Panc1 (cell line): Measurements from ENCODE around the gene GLI3. TPM values are rescaled to one million over a fixed set of nuclear protein-coding genes. Genes with fewer than 3 reads are reported as not detected.

Experiments
- ATAC-seq: fragments of 200-7000 bp; cut with Tn5 transposase; 2 replicates; pipeline ENCODE4 v1.9.1; 2020; ENCODE audit warnings: mild to moderate bottlenecking, moderate library complexity
- BruUV-seq: library from RNA; stranded (reverse); fragments of 400-500 nt; replicated peaks from 2 replicates; lab custom pipeline; 2021; lab: Mats Ljungman, UMichigan
- CTCF ChIA-PET: fragments of 300-600 bp; sonication (Branson Sonifier 250); formaldehyde crosslinking; loops from one replicate; lab custom pipeline; 2022; ENCODE audit warnings: antibody characterized with exemption; lab: Charles Lee
- POLR2A ChIA-PET: fragments of 300-600 bp; sonication (Branson Sonifier 250); formaldehyde crosslinking; loops from one replicate; lab custom pipeline; 2022; ENCODE audit warnings: antibody characterized with exemption; lab: Charles Lee
- DNase-seq: peaks from one replicate; pipeline ENCODE4 v3.0.0-alpha.2; 2010; ENCODE audit warnings: low read depth, low spot score
- H3K27ac ChIP-seq: 2 replicates; pipeline ENCODE4 v1.5.1; 2011; ENCODE audit warnings: mild to moderate bottlenecking, low read length, inconsistent platforms
- H3K27me3 ChIP-seq: fragments of 200-500 bp; sonication (Bioruptor generic); 2 replicates; pipeline ENCODE4 v1.6.0; 2014; ENCODE audit warnings: low read length, inconsistent platforms; ENCODE audit not compliant: control insufficient read depth, insufficient read depth
- H3K36me3 ChIP-seq: fragments of 200-500 bp; sonication (Bioruptor generic); 2 replicates; pipeline ENCODE4 v1.5.1; 2014; ENCODE audit warnings: inconsistent platforms, mild to moderate bottlenecking, low read length, moderate library complexity; ENCODE audit not compliant: control insufficient read depth, insufficient read depth
- H3K4me1 ChIP-seq: 2 replicates; pipeline ENCODE4 v1.5.1; 2011; ENCODE audit warnings: inconsistent platforms, mild to moderate bottlenecking, low read length, moderate library complexity; ENCODE audit not compliant: control insufficient read depth, insufficient read depth
- H3K4me3 ChIP-seq, 2 experiments: 2 replicates each; pipeline ENCODE4 v1.5.1; 2011 to 2012; ENCODE audit warnings: low read depth in 2 of 2, low read length in 2 of 2, mild to moderate bottlenecking in 2 of 2, inconsistent platforms in 1 of 2, moderate library complexity in 1 of 2
- H3K9me3 ChIP-seq: fragments of 200-500 bp; sonication (Bioruptor generic); 2 replicates; pipeline ENCODE4 v1.5.1; 2014; ENCODE audit warnings: low read depth, mild to moderate bottlenecking, inconsistent platforms, low read length, moderate library complexity; ENCODE audit not compliant: control insufficient read depth, insufficient read depth
- CTCF ChIP-seq: fragments of 450-650 bp; IDR thresholded peaks from 2 replicates; pipeline ENCODE4 v1.5.1; 2017; ENCODE audit warnings: mild to moderate bottlenecking
- POLR2AphosphoS5 ChIP-seq: IDR thresholded peaks from 2 replicates; pipeline ENCODE4 v1.6.1; 2012; ENCODE audit warnings: mild to moderate bottlenecking, low read depth, low read length, moderate library complexity
- SIN3A ChIP-seq: IDR thresholded peaks from 2 replicates; pipeline ENCODE4 v1.6.1; 2012; ENCODE audit warnings: low read depth, mild to moderate bottlenecking, low read length, moderate library complexity, borderline replicate concordance; ENCODE audit not compliant: insufficient read depth
- TCF7L2 ChIP-seq: IDR thresholded peaks from 2 replicates; pipeline ENCODE4 v1.6.1; 2011; ENCODE audit warnings: mild to moderate bottlenecking, low read depth, low read length, inconsistent platforms
- in situ Hi-C: cut with HindIII; loops from 2 replicates; pipeline ENCODE4 v1.10.0; 2016; ENCODE audit warnings: low sequenced_read_pairs, low pct_unique_long_range_greater_than_20kb
- intact Hi-C: fragments of 100-400 bp; cut with micrococcal nuclease; formaldehyde crosslinking; loops from one replicate; pipeline ENCODE4 v1.10.0; 2022; ENCODE audit not compliant: unreplicated experiment
- total RNA-seq: library from RNA; stranded (reverse); gene quantifications from one replicate; pipeline ENCODE4 v1.2.1, GENCODE V29; 2021; ENCODE audit not compliant: unreplicated experiment
- TF ChIP-seq, protein P1 (sequence below), 2 experiments: IDR thresholded peaks; 2 replicates each; pipeline ENCODE4 v1.6.1; 2011 to 2012; ENCODE audit warnings: low read depth in 2 of 2, control low read depth in 1 of 2, low read length in 1 of 2, mild to moderate bottlenecking in 1 of 2, moderate library complexity in 1 of 2; ENCODE audit not compliant: insufficient read depth in 1 of 2

GLI3 gene
- total RNA-seq, 1 experiment from 2014 or later = 3.7 TPM

DNA sequence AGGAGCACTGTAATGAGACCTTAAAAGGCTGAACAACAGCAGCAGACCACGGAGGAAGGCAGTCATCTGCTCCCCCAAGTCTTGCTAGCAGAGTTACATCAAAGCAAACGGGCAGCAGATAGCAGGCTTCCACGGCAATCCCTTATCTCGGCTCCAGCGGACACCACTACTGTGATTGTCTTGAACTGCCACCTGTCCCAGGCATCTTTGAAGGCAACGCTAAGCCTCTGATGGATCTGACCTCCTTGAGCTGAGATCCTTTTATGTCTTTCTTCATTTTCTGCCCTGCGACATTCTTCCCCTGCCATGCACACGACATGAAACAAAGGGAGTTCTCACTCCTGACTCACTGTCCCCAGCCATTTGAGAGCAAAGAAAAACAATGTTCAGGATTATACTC lies 111.7 kb downstream of the GLI3 start:
- H3K27me3 ChIP-seq = no peaks in the 10 kb centered on the region
- intact Hi-C loops (no loop called here), in situ Hi-C loops (no loop called here)
- BruUV-seq = no TSS peak
- ATAC-seq = no peak
- no peak for DNase-seq
- no peaks in the 10 kb centered on the region for H3K9me3 ChIP-seq
- H3K4me1 ChIP-seq = no peaks in the 10 kb centered on the region
- TF ChIP-seq, protein P1, sequence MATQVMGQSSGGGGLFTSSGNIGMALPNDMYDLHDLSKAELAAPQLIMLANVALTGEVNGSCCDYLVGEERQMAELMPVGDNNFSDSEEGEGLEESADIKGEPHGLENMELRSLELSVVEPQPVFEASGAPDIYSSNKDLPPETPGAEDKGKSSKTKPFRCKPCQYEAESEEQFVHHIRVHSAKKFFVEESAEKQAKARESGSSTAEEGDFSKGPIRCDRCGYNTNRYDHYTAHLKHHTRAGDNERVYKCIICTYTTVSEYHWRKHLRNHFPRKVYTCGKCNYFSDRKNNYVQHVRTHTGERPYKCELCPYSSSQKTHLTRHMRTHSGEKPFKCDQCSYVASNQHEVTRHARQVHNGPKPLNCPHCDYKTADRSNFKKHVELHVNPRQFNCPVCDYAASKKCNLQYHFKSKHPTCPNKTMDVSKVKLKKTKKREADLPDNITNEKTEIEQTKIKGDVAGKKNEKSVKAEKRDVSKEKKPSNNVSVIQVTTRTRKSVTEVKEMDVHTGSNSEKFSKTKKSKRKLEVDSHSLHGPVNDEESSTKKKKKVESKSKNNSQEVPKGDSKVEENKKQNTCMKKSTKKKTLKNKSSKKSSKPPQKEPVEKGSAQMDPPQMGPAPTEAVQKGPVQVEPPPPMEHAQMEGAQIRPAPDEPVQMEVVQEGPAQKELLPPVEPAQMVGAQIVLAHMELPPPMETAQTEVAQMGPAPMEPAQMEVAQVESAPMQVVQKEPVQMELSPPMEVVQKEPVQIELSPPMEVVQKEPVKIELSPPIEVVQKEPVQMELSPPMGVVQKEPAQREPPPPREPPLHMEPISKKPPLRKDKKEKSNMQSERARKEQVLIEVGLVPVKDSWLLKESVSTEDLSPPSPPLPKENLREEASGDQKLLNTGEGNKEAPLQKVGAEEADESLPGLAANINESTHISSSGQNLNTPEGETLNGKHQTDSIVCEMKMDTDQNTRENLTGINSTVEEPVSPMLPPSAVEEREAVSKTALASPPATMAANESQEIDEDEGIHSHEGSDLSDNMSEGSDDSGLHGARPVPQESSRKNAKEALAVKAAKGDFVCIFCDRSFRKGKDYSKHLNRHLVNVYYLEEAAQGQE (IDR thresholded peaks at IDR 0.05; ENCODE audit: insufficient read depth in 1 of 2, low read depth in 2 of 2, low read length in 1 of 2) = no peak
- no peak for TF ChIP-seq TCF7L2
- TF ChIP-seq CTCF = no peak
- no peak for TF ChIP-seq POLR2AphosphoS5
- no peak for TF ChIP-seq SIN3A
- H3K36me3 ChIP-seq = no peaks in the 10 kb centered on the region
- POLR2A ChIA-PET = no interaction called here
- H3K27ac ChIP-seq = no peak overlapping the region
- no peak overlapping the region for H3K4me3 ChIP-seq
- CTCF ChIA-PET = no interaction called here

- Histone ChIP-seq H3K4me1 (no peaks in the 10 kb centered on the region), H3K36me3 (no peaks in the 10 kb centered on the region), H3K4me3 (no peak overlapping the region), H3K27me3 (peaks cover 2% of the 10 kb centered on the region; the same call in 1 of the 2 replicates), H3K27ac (no peak overlapping the region), H3K9me3 (no peaks in the 10 kb centered on the region)
- DNase-seq (no peak), ATAC-seq (no peak)
- TF ChIP-seq POLR2AphosphoS5 = no peak
- no peak for TF ChIP-seq CTCF
- no peak for TF ChIP-seq SIN3A
- no peak for TF ChIP-seq TCF7L2
- TF ChIP-seq, protein P1 (IDR thresholded peaks at IDR 0.05; ENCODE audit: insufficient read depth in 1 of 2, low read depth in 2 of 2, low read length in 1 of 2) = no peak
- POLR2A ChIA-PET = no interaction called here
- no TSS peak for BruUV-seq
- intact Hi-C loops = no loop called here
- CTCF ChIA-PET = no interaction called here
- in situ Hi-C loops = no loop called here
Observed at GRCh38 chr7:42123716-42124115, 113.3 kb downstream of the GLI3 start.
